Epithelial cell of proximal tubule (primary cell): ENCODE results near the gene ACP6. TPM values are rescaled to one million over a fixed set of nuclear protein-coding genes. Genes with fewer than 3 reads are reported as not detected.

Experiments
- DNase-seq: peaks from one replicate; pipeline ENCODE4 v3.0.0-alpha.2; 2011; ENCODE audit warnings: low read depth
- H3K4me3 ChIP-seq: 2 replicates; pipeline ENCODE4 v1.5.1; 2011; ENCODE audit warnings: low read depth, mild to moderate bottlenecking, low read length
- total RNA-seq: library from RNA; depleted of rRNA; stranded (reverse); fragments of >200 nt; gene quantifications from 2 replicates; pipeline ENCODE4 v1.2.3, GENCODE V29; 2015
- TF ChIP-seq, protein P1 (sequence below): conservative IDR thresholded peaks from 2 replicates; pipeline ENCODE4 v1.5.1; 2012; ENCODE audit warnings: low read depth, mild to moderate bottlenecking, low read length

The ACP6 gene
- total RNA-seq = 6.9 and 11.9 TPM in 2 replicates

DNA sequence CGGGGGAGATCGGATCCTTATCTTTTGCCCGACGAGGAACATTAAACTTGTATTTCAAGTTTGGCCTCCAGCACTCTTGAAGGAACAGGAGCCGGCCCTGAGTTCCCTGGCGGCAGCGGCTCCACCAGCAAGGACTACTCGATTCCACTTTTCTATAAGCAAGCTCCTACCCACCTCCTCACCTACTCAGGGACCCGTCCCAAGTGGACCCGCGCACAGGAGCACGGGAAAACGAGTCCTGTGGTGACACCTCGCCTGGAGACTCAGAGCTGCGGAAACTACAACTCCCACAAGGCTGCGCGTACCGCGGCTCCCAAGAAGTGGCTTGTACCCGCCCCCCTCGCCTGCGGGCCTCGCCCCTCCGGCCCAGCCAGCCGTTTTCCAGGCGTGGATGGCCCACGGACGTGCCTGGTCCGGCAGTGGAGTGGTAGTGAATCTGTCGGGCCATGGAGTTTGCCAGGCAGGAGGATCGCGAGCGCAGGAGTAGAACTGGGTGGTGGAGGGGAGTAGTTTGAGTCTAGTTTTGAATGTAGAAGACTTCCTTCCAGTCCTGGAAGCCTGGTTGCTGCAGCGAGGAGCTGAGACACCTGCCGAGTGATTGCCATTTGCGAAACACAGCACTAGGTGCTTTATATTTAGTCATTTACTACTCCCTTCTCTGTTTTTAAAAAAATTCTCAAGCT lies at the start of gene ACP6:
Gene ACP6 (minus strand): TSS at position 206 of the 683 bp plus-strand sequence. CDS start 476 bp downstream, outside the sequence.
- peak within 1 kb of the TSS; percentile 65 for H3K4me3 ChIP-seq

DNA sequence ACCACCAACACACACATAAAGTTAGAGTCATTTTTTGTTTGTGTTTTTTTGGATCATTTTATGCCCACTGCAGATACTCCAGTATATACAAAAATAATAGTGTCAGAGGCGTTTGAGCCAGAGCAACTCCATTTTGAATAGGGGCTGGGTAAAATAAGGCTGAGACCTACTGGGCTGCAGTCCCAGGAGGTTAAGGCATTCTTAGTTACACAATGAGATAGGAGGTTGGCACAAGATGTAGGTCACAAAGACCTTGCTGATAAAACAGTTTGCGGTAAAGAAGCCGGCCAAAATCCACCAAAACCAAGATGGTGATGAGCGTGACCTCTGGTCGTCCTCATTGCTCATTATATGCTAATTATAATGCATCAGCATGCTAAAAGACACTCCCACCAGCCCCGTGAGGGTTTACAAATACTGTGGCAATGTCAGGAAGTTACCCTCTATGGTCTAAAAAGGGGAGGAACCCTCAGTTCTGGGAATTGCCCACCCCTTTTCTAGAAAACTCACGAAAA lies 49.4 kb upstream of the ACP6 start:
- H3K4me3 ChIP-seq = no peak overlapping the region
- no peak for DNase-seq
- TF ChIP-seq, protein P1, sequence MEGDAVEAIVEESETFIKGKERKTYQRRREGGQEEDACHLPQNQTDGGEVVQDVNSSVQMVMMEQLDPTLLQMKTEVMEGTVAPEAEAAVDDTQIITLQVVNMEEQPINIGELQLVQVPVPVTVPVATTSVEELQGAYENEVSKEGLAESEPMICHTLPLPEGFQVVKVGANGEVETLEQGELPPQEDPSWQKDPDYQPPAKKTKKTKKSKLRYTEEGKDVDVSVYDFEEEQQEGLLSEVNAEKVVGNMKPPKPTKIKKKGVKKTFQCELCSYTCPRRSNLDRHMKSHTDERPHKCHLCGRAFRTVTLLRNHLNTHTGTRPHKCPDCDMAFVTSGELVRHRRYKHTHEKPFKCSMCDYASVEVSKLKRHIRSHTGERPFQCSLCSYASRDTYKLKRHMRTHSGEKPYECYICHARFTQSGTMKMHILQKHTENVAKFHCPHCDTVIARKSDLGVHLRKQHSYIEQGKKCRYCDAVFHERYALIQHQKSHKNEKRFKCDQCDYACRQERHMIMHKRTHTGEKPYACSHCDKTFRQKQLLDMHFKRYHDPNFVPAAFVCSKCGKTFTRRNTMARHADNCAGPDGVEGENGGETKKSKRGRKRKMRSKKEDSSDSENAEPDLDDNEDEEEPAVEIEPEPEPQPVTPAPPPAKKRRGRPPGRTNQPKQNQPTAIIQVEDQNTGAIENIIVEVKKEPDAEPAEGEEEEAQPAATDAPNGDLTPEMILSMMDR = no peak

More for the DNA sequence above, at the start of gene ACP6:
- TF ChIP-seq, protein P1 = no peak
- DNase-seq = peak; percentile 66

DNA sequence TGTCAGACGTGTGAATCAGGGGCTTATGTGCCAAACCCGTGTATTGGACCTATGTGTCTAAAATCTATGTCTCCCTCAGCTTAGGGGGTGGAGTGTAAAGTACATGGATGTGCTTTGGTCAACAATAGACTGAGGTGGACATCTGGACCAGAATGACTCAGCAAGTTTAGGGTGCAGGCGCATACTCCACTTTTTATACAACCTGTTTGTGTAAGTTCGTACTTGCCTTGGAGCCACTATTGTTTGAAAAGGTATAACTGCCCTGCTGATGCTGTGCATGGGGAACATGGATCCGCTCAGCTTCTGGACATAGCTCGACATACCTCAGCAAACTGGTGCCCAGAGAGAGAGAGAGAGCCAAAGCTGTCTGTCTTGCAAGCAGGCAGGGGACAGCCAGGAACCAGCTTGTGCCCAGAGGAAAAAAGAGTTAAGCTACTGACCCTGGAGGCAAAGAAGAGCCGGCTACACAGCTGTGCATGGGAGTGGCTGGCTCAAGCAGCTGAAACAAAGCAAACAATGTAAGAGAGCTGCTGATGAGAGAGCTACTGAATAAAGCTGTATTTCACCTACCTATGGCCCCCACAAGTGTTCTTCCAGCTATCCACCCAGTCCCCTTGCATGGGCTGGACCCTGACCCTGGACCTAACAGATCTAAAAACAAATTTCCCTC lies 48.8 kb upstream of the ACP6 start:
- H3K4me3 ChIP-seq = no peak overlapping the region
- TF ChIP-seq, protein P1 = no peak
- no peak for DNase-seq

DNA sequence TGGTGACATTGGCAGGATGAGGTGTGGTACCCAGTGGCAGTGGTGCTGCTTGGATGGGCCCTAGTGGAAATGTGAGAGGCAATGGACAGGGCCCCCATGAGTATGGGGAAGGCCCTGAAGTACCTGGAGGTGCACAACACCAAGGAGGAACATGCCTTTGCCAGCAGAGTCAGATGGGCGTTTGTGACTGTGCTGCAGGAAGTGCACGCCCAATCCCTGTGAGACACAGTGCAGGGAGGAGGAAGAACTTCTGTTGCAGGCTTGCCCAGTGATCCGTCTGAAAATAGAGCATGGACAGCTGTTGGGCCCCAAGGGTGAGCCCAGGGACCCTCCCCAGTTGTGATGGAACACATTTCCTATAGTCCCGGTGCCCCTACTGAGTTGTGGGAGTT lies 47.4 kb upstream of the ACP6 start:
- no peak for DNase-seq
- H3K4me3 ChIP-seq = no peak overlapping the region
- TF ChIP-seq, protein P1 = no peak

DNA sequence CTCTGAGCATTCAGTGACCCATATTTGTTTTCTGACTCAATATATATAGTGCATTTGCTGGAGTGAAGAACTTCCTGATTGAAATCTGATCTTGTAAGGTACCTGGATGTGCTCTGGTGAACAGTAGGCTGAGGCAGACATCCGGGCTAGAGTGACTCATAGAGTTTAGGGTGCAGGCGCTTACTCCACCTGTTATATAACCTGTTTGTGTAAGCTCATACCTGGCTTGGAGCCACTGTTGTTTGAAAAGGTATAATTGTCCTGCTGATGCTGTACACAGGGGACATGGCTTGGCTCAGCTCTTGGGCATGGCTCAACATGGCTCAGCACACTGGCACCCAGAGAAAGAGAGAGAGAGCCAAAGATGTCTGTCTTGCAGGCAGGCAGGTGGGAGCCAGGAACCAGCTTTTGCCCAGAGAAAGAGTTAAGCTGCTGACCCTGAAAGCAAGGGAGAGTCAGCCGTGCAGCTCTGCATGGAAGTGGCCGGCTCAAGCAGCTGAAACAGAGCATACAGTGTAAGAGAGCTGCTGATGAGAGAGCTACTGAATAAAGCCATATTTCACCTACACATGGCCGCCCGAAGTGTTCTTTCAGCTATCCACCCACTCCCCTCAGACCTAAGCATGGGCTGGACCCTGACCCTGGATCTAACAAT lies 46.9 kb upstream of the ACP6 start:
- H3K4me3 ChIP-seq = no peak overlapping the region
- TF ChIP-seq, protein P1 = no peak
- peak; percentile 94 for DNase-seq

DNA sequence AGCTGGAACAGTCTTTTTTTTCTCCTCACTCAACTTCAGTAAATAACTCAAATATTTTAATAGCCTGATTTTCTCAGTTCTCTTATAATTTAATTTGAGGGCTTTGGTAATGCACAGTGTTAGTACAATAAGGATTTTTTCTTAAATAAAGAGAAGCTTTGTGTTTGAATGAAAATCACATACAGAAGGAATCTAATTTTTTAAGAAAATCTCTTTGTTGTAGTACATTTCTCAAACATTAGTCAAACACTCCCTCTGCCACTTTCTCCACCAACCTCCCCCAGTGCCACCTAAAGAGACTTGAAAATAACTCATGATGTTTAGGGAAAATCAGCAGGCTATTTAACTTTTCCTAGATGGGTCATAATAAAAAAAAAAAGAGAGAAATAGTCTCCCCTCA lies 42.3 kb upstream of the ACP6 start:
- TF ChIP-seq, protein P1 = no peak
- DNase-seq = no peak
- no peak overlapping the region for H3K4me3 ChIP-seq
